ENCODE measurements around the gene CCDC18.
"Not testable (repeated sequence)": the region's sequence is repeated elsewhere in the genome, so short reads cannot be mapped to it uniquely, and the experiment has no call there.

The CCDC18 gene

GRCh38 chr1:93251966-93252365 lies 71.4 kb downstream of the CCDC18 start:
- no peak for TF ChIP-seq CTCF (IDR thresholded peaks at IDR 0.05; ENCODE audit: low read depth, low read length)
- no peak overlapping the region for H3K4me3 ChIP-seq (replicated peaks in 1 of 2; ENCODE audit: low read depth in 2 of 2, low read length in 2 of 2)
- no peak for DNase-seq (ENCODE audit: low read depth in 2 of 2)

- no peak for DNase-seq (ENCODE audit: low read depth in 2 of 2)
- H3K4me3 ChIP-seq (replicated peaks in 1 of 2; ENCODE audit: low read depth in 2 of 2, low read length in 2 of 2): no peak overlapping the region
- no peak for TF ChIP-seq CTCF (IDR thresholded peaks at IDR 0.05; ENCODE audit: low read depth, low read length)
Observed at GRCh38 chr1:93252598-93252997, 72.1 kb downstream of the CCDC18 start.

GRCh38 chr1:93253516-93253915 lies 73.0 kb downstream of the CCDC18 start:
- H3K4me3 ChIP-seq (replicated peaks in 1 of 2; ENCODE audit: low read depth in 2 of 2, low read length in 2 of 2): no peak overlapping the region
- no peak for TF ChIP-seq CTCF (IDR thresholded peaks at IDR 0.05; ENCODE audit: low read depth, low read length)

GRCh38 chr1:93255222-93256079 lies 74.9 kb downstream of the CCDC18 start:
- peak; percentile 51 to 78 for DNase-seq (ENCODE audit: low read depth in 2 of 2)
- TF ChIP-seq CTCF (IDR thresholded peaks at IDR 0.05; ENCODE audit: low read depth, low read length): no peak
- H3K4me3 ChIP-seq (replicated peaks in 1 of 2; ENCODE audit: low read depth in 2 of 2, low read length in 2 of 2): no peak overlapping the region

More at GRCh38 chr1:93253516-93253915, 73.0 kb downstream of the CCDC18 start:
- peak in 1 of 2 donors; percentile 16 for DNase-seq (ENCODE audit: low read depth in 2 of 2)

- DNase-seq (ENCODE audit: low read depth in 2 of 2): no peak
- TF ChIP-seq CTCF (IDR thresholded peaks at IDR 0.05; ENCODE audit: low read depth, low read length): no peak
- no peak overlapping the region for H3K4me3 ChIP-seq (replicated peaks in 1 of 2; ENCODE audit: low read depth in 2 of 2, low read length in 2 of 2)
Observed at GRCh38 chr1:93256433-93256832, 75.9 kb downstream of the CCDC18 start.

GRCh38 chr1:93257889-93258288 lies 77.4 kb downstream of the CCDC18 start:
- no peak overlapping the region for H3K4me3 ChIP-seq (replicated peaks in 1 of 2; ENCODE audit: low read depth in 2 of 2, low read length in 2 of 2)
- no peak for TF ChIP-seq CTCF (IDR thresholded peaks at IDR 0.05; ENCODE audit: low read depth, low read length)
- DNase-seq (ENCODE audit: low read depth in 2 of 2): no peak

GRCh38 chr1:93260726-93261125 lies 80.2 kb downstream of the CCDC18 start:
- not testable (repeated sequence) for DNase-seq (ENCODE audit: low read depth in 2 of 2); H3K4me3 ChIP-seq (replicated peaks in 1 of 2; ENCODE audit: low read depth in 2 of 2, low read length in 2 of 2)

All from cardiac fibroblast (primary cell).